NCI-H1436 (cell line): ENCODE measurements around the gene SDK2.

Source experiments
- DNase-seq: peaks from one replicate; lab custom pipeline; 2025; lab: John Stamatoyannopoulos, UW

SDK2 gene

DNA sequence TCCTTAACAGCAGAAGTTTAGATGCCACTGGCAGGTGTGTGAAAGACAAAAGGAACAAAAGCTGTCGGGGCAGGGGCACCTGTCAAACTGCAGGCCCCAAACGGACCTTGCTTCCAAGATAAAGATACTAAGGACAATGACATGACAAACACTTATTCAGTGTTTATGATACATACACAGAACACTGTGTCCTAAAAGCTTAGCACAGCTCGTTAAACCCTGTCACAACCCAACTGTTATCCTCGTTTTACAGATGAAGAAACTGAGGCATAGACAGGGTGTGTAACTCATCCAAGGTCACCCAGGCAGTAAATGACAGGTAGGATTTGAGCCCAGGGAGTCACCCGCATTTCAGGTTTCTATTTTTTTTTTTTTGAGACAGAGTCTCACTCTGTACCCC is 9.6 kb downstream of the SDK2 start:
- DNase-seq, result no peak

DNA sequence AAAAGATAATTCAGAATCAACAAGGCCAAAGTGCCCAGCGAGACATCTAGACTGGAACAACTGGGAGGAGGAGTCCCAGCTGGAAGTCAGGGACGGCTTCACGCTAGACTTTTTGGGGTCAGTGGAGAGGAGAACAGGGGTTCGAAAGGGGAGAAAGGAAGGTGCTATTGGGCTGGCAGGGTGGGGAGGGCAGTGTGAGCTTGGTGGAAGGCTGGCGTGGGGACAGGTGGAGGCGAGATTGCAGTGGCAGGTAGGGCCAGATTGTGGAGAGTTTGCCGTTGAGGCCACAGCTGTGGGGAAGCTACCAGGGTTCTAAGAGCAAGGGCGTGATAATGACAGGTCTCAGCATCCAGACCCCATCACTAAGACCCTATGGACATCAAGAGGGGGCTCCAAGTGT is 10.5 kb downstream of the SDK2 start:
- DNase-seq, result no peak

DNA sequence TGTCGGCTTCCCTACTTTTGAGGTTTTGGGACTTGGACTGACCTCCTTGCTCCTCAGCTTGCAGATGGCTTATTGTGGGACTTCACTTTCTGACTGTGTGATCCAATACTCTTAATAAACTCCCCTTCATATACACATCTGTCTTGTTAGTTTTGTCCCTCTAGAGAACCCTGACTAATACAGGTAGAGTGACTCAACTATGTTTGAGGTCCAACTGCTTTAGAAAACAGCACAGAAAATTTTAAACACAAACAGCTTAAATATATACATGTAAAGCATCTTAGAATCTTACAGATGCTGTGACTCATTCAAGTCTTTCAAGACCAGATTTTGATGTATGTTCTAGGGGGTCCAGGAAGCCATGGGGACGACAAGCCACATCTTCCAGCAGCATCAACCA is 11.7 kb downstream of the SDK2 start:
- no peak for DNase-seq

DNA sequence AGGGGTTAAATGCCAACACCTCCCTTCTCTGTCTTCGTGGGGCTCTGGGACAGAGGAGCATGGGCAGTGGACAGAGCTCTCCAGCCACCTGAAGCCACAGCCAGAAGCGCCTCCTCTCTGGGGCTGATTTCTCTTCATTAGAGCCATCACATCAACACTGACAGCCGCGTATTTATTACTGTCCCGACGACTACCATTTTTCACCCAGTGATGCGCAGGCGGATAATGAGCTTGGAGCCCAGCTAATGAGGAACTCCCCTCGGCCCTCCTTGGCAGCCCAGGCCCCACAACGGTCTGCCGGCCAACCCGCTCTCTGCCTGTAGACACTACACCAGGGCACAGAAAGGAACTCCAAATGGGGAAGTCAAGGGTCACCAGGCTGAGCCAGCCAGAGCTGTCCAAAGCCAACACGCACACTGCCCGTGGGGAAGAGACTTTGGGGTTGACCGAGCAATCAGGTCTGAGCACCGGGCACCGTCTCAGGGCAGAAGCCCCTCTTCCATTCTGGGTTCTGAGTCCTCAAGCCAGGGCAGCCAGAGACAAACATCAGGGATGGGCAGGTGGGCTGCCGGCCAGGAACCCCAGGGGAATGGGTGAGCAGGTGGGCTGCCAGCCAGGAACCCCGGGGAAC is 13.2 kb downstream of the SDK2 start:
- no peak for DNase-seq

DNA sequence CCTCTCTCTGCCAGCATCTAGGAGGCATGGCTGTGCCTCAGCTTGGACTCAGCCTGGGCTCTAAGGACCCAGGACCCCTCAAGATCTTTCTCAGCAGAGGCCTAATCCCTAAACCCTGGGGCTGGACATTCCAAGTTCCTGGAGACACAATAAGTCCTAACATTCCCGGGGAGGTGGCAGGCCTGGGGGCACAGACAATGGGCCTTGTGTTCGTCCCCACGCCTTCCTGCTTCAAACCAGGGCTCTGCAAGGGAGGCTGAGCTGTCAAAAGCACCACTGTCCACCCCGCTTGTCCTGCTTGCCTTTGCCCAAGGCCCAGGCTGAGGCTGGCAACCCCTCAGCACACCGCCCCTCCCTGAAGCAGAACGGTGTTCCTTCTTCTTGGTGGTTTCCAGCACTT is 13.7 kb downstream of the SDK2 start:
- DNase-seq, result no peak

DNA sequence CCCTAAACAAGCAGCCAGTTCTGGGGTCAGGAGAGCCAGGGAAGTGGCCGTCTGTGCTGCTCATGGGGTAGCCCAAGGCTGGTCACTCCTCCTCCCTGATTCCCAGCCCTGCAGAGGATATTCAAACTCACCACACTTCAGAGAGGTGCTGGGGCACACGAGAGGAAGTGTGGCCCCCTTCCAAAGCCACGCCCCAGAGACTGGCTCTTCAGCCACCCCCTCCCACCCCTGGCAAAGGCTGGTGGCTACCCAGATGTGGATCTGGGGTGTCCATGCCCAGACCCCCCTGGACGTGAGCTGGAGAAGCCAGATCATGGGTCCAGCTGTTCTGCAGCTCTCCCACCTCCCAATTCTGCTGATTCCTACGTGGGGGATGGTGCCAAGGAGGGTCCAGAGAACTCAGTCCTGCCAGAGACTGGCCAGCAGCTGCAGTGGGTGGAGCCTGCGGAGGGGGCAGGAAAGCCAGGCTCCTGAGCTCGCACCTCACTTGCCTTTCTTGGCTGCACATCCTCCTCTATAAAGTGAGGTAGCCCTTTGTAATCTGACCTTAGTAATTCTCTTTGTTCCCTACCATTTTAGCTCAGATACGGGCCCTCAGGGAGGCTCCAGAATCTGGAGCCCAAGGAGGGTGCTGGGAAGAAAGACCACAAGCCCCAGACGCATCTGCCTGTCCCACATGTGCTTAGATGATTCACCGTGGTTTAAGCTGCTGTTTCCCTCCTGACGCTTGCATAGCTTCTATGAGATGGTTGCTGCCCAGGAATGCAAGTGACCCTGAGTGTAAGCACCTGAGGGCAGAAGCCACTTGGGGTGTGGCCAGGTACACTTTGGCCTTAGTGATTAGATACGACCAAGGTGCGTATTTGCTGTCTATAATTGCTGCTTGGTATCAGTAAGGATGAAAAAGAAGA is 15.3 kb downstream of the SDK2 start:
- DNase-seq, result no peak

DNA sequence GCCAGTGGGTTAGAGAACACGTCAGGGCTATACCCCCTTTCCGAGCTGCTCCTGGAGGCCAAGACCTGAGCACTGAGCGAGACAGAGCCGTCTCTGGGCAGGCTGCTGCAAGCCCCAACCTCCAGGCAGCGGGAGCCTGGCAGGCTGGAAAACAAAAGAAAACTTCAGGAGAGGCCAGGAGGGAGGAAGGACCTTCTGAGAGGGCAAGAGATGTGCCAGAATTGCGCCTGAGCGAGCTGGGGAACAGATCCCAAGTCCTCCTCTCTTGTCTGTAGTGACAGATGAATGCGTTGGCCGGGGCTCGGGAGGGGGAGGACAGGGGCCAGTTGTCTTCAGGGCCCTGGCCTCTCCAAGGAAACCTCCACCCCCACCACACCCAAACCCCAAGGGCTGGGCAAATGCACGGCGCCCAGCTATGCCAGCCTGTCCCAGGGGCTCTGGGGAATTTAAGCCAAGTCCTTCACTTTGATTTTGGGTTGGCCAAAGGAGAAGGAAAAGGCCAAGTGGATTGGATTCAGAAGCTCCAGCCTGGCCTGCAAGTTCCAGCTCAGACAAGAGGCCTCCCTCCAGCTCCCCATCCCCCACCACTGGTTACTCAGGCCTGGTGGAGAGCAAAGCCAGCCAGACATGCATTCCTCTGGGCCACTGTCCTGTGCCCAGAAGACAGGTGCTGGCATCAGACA is 18.1 kb downstream of the SDK2 start:
- no peak for DNase-seq

DNA sequence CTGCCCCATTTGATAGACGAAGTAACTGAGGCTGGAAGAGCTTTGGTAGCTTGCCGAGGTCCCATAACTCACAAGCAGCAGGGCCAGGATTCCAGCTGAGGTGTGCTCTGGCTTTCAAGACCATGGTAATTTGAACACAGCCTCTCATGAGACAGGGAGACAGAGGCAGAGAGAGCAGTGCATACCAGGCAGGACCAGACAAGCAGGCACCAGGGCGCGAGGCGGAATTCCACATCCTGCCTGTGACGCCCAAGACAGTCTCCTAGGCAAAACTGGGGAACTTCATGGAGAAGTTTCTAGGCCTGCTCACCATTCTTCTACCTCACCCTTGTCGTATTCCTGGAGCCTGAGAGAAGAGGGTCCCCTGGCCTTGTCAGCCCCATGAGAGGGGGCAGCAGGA is 19.2 kb downstream of the SDK2 start:
- DNase-seq, result no peak

DNA sequence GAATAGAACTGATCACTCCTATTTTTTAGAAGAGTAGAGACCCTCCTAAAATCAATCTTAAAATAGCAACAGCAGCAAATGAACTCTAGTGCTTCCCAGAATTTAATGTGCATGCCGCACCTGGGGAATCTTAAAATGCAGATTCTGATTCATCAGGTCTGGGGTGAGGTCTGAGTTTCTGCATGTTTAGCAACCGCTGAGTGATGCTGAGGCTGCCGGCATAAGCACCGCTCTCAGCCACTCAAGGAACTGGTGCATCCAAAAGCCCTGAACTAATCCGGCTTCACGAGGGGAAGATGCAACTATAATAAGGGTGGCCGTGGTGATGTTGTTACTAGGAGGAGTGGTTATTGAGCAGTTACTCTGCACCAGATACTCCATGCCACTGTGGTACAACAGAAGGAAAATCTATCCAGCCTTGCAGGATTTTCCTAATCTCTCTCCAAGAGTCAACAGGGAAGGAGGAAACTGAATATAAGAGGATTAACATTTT is 19.7 kb downstream of the SDK2 start:
- no peak for DNase-seq

DNA sequence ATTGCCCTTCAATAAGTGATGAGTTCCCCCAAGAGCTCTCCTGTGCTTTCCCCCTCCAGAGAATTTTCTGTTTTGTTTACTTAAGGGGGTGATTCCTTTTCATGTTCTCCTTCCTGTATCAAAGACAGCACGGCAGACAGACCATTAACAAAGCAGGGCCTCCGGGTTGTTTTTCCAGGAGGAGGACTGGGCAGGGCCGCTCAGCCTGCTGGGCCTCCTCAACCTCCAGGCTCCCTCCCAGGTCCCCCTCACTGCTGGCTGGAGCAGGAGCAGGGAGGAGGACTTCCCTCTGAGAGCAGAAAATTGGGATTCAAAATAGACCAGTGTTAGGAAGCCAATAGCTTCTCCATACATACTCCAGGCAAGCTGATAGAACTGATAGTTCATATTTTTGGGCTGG is 20.4 kb downstream of the SDK2 start:
- DNase-seq, result no peak

DNA sequence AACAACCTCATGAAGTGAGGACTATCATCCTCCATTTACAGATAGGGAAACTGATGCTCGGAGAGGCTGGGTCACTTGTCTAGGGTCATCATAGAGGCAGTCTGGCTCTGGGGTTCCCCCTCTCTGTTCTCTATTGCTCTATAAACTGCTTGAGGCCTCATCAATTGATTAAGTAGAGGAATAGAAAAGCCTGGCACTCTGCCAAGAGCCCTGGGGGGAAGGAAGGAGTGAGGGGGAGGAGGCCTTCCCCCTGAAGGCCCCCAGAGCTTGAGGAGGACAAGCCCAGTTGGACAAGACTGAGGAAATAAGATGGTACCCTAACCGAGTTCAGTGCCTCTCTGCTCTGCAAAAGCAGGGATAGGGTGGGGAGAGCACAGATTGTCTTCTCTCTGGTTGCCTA is 21.0 kb downstream of the SDK2 start:
- DNase-seq, result no peak

DNA sequence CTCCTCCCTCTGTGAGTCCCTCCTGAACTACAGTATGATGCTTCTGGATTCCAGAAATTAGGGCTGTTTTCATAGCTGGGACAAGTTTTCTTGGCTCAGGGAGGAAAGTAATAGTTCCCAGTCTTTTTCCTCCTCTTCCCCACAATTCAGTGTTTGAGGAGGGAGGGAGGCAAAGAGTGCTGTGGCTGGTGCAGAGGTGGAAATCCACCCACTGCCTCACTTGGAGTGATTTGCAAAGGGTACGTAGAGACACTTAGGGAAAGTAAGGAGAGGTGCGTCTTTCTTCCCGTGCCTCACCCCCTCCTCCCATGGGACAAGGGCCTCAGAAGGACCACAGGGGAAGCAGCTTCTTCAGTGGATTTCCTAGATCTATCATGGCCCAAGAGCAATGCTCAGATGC is 21.9 kb downstream of the SDK2 start:
- DNase-seq, result no peak

DNA sequence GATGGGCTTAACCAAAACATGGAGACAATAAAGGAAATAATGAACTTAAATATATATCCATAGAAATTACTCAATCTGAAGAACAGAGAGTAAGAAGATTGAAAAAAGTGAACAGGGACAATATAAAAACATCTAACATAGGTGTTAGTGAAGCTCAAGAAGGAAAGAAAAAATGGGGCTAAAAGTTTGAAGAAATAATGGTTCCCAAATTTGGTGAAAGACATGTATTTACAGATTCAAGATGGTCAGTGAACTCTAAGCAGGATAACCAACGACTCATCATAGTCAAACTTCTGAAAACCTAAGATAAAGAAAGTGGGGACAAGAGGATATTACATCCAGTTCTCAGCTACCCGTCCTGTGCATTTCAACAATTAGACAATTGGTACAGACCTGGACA is 22.6 kb downstream of the SDK2 start:
- no peak for DNase-seq

DNA sequence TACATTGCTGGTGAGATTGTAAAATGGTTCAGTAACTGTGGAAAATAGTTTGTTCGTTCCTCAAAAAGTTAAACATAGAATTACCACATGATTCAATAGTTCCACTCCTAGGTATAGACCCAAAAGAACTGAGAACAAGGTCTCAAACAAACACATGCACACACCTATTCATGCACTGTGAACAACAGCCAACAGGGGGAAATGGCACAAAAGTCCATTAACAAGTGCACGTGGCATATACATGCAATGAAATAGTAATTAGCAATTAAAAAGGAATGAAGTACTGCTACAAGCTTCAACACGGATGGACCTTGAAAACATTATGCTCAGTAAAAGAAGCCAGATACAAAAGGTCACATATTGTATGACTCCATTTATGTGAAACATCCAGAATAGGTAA is 23.8 kb downstream of the SDK2 start:
- no peak for DNase-seq

DNA sequence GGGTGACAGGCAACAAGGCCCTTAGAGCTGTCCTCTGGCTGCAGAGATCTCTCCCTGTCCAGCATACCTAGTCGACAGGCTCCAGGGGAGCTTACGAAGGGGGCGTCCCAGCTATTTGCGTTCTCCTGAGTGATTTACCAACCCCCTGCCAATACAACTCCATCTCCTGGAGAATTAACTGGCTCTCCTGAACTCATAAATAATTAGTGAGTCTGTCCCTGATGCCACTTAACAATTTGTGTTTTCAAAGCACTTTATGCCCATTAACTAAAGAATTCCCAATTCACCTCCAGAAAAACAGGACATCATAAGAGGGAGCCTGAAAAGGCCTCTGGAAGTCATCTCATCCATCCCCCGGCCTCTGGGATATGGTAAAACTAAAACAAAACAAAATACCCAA is 26.7 kb downstream of the SDK2 start:
- DNase-seq, result no peak

DNA sequence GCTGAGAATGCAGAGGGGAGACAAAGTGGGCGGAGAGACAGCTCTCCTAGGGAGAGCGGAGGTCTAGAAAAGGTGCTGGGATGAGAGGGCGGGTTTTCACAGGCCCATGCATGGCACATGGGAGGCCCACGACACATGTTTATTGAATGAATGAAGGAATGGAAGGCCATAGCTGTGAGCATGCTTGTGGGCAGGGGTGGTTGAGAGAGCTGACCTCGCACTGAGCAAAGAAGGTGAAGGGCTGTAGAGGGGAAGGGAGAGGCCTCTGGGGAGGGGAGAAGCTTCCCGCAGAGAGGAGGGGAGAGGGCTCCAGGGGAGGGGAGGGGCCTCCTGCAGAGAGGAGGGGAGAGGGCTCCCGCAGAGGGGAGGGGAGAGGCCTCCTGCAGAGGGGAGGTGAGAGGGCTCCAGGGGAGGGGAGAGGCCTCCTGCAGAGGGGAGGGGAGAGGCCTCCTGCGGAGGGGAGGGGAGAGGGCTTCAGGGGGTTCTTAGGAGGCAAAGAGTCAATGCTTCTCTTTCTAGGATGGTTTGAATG is 27.3 kb downstream of the SDK2 start:
- DNase-seq, result no peak

DNA sequence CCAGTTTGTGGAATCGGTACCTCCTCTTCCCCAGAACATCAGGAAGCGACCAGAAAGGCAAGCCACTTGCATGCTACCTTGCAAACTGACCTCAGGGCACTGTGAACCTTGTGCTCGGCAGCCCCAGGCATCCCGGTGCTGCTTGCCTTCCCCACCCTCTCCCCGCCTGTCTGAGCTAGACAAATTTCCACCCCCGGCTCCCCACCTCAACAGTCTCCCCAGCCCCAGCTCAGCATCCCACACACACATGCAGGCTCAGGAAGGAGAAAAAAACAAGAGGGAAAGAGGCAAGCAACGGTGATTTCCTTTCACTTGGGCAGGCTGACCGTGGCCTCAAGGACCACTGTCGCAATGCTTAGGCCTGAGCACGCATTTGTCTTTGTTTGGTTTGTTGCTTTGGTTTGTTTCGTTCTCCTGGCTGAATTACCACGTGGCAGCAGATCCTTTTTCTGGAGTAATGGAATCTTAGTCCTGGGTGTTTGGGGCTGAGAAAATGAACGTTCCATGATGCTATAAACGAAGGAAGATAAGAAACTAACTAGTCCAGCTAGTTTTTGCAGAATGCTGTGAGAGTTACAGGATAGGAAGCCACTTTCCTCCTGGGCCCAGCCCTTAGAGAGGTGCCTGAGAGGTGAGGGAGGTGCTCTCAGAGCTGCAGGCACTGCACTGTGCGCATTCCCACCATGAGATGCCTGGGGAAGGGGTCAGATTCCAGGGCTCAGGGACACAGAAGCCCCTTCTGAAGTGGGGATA is 27.9 kb downstream of the SDK2 start:
- DNase-seq, result no peak

DNA sequence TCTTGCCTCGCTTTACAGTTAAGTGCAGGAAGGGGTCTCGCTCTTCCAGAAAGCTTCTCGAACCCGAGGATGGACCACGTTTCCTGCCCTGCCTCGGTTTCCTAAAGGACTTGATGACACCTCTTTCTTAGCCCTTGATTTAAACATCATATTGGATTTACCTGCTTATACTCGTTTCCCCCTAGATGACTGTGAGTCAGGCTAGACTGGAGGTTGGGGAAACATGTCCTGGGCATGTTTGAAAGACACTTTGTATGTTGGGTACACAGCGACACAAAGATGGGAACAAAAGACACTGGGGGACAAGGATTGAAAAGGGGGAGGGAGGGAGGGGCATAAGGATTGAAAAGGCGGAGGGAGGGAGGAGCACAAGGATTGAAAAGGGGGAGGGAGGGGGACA is 30.0 kb downstream of the SDK2 start:
- no peak for DNase-seq

DNA sequence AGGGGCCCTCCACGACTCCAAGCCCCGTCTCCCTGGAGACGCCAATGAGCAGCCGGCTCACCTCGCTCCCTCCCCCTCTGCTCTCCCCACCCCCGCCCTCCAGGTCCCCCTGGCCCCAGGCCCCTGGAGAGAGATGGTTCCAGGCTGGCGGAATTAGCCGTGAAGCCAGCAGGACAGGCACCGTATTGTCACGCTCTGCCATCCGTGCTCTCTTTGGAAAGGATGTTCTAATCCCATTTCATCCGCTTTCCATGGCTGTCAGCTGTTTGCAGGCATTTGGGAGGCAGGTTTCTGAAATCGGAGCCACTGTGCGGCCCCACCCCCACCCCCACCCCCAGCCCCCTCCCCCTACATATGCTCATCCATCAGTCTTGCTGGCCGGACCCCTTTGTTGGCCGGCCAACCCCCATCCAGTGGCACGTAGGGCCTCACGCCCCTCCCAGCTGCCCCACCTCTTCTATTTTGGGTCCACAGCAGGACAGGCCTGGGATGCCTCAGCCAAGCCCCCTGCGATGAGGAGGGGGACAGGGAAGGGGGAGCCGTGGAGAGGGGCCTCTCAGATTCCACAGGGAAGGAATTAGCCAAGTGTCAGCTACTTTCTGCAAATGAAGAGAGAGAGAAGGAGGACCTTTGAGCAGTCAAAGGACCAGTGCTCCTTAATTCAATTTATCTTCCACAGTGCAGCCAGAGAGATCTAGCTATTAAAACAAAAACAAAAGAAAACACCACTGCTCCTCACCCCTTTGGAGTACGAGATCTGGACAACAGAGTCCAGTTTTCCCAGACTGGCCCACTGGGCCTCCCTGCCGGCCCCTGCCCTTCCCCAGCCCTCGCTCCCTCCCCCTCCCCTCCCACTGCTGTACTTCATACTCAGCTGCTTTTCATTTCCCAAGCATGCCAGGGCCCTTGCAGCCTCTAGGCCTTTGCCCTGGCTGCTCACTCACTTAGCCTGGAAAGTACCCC is 30.7 kb downstream of the SDK2 start:
- DNase-seq, result no peak

DNA sequence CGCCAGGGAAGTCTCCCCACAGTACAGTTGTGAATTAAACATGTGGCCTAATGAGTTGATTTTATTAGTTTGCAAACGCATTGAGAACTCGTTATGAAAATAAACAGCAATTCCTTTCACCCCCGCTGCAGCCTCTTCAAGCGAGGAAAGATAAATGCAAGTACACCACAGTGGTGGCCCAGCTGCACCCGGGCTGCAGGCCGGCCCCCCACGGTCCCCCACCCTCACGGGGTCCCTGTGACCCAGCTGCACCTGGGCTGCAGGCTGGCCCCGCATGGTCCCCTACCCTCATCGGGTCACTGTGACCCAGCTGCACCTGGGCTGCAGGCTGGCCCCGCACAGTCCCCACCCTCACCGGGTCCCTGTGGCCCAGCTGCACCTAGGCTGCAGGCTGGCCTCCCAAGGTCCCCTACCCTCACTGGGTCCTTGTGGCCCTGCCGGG is 32.2 kb downstream of the SDK2 start:
- DNase-seq, result no peak

DNA sequence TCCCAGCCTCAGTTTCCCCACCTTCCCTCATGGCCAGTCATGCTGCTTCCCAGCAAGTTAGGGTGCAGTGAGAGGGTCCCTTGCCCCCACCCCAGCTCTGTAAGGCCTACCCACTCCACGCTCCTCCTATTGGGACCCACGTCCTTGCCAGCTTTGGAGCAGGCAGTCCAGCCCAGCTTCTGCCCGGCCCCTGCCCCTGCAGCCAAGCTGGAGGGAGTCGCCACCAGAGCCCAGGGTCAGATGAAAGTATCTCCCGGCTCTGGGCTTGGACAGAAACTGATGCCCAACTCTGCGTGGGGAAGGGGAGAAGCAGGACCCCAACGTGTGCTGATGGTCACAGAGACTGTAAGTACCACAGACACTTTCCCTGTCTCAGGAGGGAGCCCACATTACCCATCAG is 32.6 kb downstream of the SDK2 start:
- no peak for DNase-seq
